RPMI7951 (cell line): ENCODE measurements around the gene ZNF236. TPM values are rescaled to one million over a fixed set of nuclear protein-coding genes. Genes with fewer than 3 reads are reported as not detected.
"Not testable (repeated sequence)": the region's sequence is repeated elsewhere in the genome, so short reads cannot be mapped to it uniquely, and the experiment has no call there.

Experiments used
- DNase-seq: peaks from one replicate; pipeline ENCODE4 v3.0.0-alpha.2; 2012; ENCODE audit warnings: low read depth
- total RNA-seq: library from RNA; depleted of rRNA; stranded (reverse); fragments of >200 nt; shearing (Covaris generic); gene quantifications from 2 replicates; pipeline ENCODE4 v1.2.3, GENCODE V29; 2014

Gene ZNF236
- total RNA-seq, 1 experiment from 2014 or later: 3.0 TPM

DNA sequence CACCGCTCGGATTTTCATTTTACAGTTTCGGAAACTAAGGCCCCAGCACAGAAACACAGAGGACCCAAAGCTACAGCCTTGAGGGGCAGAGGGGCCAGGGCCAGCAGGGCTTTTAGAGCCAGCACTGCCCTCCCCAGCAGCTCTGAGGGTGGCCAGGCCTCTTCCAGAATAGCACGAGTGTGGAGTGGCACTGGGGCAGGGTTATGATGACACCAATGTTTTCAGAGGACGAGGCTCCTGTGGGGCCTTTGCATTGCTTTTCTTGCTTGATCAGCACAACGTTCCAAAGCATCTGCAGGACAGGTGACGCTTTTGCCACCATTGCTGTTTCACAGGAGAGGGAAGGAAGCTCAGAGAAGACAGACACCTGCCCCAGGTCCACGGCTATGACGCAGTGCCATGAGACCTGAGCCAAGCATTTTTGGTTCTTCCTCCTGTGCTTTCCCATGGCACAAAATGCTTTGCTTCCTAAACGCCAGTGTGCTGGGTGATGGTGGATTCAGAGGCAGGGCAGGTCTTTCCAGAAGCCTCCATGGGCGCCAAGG, 183.4 kb downstream of the ZNF236 start:
- no peak for DNase-seq

DNA sequence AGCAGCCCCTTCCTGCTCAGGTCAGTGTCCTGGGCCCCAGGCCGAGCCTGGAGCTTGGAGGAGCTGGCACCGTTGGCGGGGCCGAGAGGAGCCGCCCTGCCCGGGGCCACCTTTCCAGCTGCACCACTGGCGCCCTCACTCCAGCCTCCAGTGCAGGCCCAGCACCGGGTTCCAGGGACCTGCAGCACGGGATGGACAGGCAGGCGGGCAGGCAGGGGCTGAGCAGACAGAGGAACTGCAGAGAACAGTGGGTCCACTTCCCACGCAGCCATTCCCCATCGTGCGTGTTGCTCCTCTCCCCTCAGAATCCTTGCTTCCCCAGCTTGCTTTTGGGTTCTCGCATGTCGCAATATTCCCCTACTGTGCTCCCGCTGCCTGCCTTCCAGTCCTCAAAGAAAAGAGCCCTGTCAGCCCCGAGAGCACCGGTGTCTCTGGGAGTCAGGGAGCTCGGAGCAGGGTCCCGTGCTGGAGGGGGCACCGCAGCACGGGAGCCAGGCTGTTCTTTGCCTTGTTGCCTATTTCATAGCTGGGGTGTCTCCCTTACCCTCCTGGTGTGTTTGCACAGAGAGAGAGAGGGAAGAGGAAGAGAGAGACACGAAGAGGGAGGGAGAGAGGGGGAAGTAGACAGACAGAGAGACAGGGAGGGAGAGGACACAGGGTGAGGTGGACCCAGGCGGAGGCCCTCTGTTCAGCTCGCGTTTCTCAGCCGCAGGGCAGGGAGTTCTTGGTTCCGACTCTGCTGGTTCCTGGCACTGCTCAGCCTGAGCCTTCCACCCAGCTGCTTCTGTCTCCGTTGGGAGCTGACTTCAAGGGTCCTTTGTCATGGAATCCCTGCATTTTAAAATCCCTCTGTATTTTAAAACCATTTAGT, 184.2 kb downstream of the ZNF236 start:
- no peak for DNase-seq

DNA sequence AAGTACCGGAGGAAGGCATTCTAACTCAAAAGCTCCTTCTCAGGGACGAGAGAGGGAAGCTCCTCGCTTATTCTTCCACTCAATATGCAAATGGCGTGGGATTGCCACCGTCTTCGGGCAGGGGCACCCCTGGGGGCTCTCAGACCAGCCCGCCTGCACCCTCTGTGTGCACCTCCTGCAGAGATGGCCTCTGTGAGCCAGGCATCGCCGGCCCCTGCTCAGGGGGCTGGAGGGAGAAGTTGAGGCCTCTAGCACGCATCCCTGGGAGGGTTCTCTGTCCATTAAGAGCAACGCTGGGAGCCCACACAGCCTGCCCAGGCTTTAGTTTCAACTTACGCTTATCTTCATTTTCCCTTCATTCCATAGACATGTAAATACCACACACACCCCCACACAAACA, 184.9 kb downstream of the ZNF236 start:
- DNase-seq: no peak

DNA sequence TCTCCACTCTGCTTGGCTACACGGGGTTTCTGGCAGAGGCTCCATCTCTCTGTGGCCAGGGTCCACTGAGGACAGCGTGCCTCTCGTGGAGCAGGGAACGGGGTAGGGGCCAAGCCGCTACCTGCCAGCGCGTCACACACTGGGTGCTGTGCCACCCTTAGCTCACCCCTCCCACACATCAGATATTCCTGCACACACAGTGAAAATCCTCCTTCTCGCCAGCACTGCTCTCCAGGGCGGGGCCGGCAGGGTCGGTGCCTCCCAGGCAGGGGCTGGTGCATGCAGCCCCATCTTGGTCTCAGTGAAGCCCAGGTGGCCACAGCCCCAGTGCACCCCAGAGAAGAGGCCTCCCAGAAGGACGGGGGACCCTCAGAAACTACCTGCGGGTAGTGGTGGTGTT, 185.6 kb downstream of the ZNF236 start:
- no peak for DNase-seq

DNA sequence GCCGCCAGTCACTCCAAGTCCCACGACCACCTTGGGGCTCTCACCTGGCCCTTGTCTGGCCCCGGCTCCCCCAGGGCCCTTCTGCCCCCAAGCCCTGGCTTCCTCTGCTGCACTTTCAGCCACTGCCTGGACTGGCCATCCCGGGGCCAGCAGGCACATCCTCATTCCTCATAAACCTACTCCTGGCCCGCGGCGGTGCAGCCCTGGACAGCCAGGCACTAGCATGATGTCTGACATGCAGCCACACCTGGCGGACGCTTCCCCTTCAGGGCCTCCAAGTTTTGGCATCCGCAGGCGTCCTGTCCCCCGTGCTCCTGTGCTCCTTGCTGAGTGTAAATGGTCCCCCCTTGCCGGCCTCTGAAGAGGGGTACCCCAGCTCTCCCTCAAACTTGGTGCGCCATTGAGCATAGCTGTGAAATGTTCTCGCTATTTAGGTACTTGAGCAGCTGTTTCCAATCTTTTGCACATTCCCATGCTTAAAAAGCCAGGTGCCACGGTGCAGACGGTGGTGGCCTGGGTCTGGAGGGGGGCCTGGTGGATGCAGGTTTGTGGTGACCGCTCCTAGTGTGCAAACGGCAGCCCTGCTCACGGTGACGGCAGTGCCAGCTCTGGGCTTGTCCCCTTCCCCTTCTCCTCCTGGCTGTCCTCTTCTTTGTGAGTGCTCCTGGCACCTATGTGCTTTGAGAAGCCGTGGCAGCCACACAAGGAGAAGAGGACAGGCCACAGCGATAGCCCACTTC, 186.4 kb downstream of the ZNF236 start:
- no peak for DNase-seq

DNA sequence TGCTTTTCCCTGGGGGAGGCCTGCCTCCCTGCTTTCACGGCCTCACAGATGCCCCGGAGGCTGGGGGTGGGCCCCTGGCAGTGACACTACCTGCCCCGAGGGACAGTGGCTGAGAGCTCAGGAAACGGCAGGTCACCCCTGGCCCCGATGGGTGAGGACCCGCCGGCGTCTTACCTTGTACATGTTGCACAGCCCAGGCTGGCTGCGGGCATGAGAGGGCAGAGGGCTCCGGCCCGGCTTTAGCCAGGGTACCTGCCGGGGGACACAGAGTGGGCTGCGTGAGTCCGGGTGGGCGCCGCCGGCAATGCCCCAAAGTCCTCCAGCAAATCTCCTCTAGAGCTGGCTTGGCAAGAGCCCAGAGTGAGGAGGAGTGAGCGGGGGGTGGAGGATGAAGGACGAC, 187.3 kb downstream of the ZNF236 start:
- no peak for DNase-seq

DNA sequence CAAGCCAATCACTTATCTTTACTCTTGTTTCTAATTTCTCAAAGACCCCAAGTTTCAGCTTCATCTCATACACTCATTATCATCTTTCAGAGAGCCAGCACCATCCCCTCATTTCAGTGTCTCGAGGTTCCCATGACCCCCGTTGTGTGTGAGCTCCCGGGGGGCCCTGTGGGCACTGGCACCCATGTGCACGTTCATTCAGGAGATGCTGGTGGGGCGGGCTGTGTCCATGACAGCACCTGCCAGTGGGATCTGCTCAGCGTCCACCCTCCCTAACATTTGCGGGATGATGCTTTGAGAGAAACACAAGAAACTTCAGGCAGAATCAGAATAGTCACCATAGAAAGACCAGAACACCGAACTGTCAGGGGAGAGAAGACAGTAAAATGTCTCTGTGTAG, 189.8 kb downstream of the ZNF236 start:
- no peak for DNase-seq

DNA sequence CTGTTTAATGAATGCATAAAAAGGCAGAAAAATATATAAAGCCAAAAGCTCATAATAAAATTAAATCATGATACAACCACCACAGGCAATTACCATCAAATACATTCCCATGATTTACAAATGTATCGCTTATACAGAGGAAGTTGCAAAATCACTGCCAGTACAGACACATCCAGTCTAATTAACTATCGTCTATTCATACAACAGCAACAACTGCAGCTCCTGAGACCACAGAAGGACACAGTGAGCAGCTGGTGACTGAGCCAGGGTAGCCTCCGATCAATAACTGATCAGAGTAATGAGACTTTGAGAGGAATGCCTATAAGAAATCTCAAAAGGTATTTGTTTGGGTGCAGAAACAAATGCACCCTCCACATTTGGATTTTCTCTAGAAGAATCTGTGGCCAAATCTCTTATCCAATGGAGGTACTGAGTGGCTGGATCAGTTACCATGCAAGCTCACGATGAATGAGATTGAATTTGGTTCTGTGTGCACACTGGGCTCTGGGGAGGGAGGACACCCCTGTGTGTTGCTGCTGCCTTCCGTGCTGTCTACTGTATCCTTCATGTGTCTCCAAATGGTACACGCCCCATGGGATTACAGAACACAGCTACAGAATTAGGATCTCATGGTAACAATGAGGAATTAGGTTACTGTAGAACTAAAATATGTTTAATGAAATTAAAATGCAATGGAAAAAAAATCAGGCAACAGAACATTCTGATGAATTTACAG, 190.6 kb downstream of the ZNF236 start:
- no peak for DNase-seq

DNA sequence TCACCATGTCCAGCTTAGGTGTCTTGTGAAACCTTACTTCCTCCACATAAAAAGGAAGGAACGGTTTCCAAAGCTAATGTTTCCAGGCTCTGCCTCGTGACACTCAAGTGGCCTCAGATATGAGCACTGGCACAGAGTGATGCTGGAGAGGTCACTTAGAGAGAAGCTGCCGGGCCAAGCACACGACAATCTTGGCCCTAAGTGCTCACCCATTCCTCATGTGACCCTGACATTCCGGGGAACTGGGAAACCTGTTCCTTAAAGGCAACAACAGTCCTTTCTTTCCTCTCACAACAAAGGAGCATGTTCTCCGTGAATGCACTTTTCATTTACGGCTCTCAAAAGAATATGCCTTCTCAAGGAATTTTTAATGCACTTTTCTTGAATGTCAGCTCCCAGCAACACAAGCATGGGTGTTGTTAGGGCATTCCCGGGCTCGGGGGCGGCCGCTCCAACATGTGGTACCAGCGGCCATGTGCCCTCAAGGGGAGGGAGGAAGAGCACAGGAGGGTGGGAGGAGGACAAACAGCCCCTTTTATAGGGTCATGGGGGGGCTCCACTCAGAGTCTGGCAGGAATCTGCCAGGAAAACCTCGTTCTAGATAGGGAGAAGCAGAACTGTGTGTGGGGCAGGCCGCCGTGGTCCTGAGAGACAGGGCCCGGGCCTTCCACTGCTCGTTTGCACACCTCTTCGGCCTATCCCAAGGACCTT, 191.6 kb downstream of the ZNF236 start:
- DNase-seq: no peak

DNA sequence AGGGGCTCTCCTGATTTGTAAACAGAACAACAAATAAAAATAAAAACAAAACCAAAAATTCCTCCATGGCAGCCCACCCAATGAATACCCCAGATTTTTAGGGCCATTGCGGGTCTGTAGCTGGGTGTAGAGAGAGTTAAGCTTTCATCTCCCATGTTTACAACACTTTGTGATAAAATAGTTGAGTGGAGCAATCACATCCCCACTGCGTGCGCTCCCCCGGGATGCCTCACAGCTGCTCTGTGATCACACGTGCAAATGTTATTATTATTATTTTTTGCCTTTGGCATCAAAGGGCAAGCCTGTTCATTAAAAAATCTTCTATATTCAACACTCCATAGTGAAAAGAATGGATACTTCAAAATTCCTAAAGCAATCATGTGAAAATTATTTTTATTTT, 192.2 kb downstream of the ZNF236 start:
- DNase-seq: no peak

DNA sequence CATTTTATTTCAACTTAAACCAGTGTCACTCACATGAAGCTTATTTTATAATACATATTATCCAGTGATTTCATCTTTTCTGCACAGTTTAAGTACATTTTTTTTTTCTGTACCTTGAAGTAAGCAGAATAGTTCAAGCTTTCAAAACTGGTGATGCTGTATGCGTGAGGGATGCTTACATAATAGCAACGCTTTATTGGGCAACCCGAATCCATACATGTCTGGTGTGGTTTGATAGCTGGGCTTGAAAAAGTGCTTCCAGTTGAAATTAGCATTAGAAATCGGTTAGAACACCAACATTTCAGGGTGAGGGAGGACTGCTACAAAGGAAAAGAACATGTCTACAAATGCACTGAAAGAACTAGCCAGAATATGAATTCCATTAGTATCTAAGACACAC, 192.8 kb downstream of the ZNF236 start:
- no peak for DNase-seq

DNA sequence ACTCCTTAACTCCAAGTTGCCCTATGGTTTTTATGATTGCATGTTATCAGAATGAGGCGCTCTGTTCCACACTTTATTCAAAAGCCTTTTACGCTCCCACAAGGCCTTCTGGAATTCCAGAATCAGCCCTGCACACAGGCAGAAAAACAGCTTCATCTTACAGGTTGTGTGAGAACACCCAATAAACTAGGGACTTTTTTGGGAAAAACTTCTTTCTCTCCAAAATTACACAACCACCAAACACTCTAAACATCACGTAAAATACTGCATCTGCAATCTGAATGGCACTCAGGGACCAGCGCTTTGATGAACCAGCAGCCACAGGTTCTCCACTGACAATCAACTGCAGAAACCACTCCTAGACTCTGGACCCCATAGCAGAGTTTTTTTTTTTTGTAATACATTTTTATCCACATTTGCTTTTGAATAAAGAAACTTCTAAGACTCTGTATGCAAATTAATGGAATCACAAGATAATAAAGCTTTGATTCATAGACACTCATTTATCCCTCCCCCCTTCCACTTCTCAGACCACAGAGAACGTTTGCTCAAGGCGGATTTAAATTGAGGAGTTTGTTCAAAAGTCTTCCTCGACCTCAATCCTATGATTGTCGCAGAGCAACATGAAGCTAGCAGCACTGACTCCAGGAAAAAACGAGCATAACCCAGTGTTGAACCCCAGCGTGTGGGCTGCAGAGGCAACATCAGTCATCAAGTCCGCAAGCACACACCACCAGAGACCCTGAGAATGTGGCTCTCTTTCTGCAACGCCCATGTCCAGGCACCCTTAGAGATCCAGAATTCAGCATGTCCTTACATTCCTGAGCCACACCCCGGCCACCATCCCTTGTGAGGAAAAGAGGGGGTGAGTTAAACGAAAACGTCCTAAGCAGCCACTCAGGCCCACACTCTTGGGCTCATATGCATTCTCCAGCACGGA, 193.7 kb downstream of the ZNF236 start:
- no peak for DNase-seq

DNA sequence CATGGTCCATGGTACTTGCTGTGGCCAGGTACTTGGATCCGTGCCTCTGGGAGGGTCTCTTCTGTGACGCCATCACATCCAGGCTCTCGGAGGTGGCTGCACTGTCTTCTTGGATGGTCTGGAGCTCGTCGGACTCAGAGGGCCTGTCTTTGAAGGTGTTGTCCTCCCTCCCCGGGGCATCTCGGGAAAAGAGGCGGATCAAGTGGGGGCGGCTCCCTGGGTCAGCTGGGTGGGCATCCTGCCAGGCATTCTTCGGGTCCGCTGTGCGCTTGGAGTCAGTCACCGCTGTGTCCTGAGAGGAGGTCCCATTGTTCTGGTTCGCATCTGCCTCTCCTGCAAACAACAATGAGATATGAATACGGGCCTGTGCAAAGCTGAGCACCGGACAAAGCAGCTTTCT, 194.6 kb downstream of the ZNF236 start:
- DNase-seq: peak; percentile 11

DNA sequence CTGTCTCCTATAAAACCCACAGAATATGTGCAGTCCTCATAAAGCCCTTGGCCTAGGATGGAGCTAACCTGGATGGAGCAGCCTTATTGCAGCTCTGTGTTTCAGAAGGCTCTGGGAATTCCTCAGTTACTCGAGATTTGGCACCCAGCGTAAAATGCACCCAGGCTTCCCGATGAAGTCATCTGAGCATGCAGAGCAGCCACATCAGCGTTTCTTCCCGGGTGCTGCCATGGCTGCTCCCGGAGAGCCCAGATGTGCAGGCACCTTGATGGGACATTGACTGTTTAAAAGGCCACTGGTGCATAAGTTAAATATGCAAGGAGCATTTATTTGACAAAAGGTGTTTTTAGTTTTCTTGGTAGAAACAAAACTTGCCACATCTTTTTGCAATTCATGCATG, 195.0 kb downstream of the ZNF236 start:
- no peak for DNase-seq

DNA sequence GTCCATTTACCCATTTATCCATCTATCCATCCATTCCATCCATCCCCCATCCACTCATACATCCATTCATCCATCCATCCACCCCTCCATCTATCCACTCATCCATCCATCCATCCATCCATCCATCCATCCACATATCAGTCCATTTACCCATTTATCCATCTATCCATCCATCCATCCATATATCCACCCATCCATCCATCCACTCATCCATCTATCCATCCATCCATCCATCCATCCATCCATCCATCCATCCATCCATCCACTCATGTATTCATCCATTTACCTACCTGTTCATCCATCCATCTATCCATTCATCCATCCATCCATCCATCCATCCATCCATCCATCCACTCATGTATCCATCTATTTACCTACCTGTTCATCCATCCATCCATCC, 196.3 kb downstream of the ZNF236 start:
- not testable (repeated sequence) for DNase-seq

DNA sequence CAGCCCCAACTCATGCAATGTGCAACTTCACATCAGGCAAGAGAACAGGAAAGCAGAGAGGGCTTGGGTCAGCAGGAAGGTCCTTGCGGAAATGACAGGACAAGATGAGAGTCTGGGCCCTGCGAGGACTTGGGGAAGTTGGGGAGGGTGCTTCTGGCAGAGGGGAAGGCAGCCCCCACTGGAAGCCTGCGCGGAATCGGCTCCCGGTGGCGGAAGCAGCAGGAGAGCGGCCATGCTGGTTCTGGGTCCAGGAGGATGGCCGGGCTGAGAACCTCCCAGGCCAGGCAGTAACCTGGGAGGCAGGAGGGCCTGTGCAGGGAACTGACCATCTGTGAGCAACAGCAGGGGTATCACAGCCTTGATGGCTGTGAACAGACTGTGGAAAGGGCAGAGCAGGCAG, 197.3 kb downstream of the ZNF236 start:
- DNase-seq: no peak
